ENCODE data around the gene VEGFB. TPM values are rescaled to one million over a fixed set of nuclear protein-coding genes. Genes with fewer than 3 reads are reported as not detected.
A peak's percentile ranks its signal among the peaks of the same experiment; 100 is the strongest.

The VEGFB gene
- polyA plus RNA-seq, 3 donors from 2014 or later, result 6.7 to 10.3 (median 9.4) TPM

GRCh38 chr11:64256300-64256699, 21.9 kb downstream of the VEGFB start:
- no peak for DNase-seq
- H3K36me3 Mint-ChIP-seq, result peaks cover 0 to 5% (median 4%) of the 10 kb centered on the region in 3 donors
- no peak overlapping the region for H3K4me3 Mint-ChIP-seq
- H3K4me1 Mint-ChIP-seq, result peaks cover 8 to 16% of the 10 kb centered on the region in 2 donors
- peaks cover 2 to 11% (median 6%) of the 10 kb centered on the region in 3 donors for H3K27me3 Mint-ChIP-seq (ENCODE audit: low read depth in 3 of 3)
- H3K27ac Mint-ChIP-seq, result no peak overlapping the region
- no peaks in the 10 kb centered on the region for H3K9me3 Mint-ChIP-seq

- peaks cover 0 to 5% (median 4%) of the 10 kb centered on the region in 3 donors for H3K27me3 Mint-ChIP-seq (ENCODE audit: low read depth in 3 of 3)
- no peak overlapping the region for H3K27ac Mint-ChIP-seq
- H3K9me3 Mint-ChIP-seq, result no peaks in the 10 kb centered on the region
- DNase-seq, result no peak
- peaks cover 0 to 9% (median 4%) of the 10 kb centered on the region in 3 donors for H3K36me3 Mint-ChIP-seq
- no peak overlapping the region for H3K4me3 Mint-ChIP-seq
- peaks cover 0 to 8% of the 10 kb centered on the region in 2 donors for H3K4me1 Mint-ChIP-seq
These were observed 24.0 kb downstream of the VEGFB start for GRCh38 chr11:64258356-64258755.

- Mint-ChIP-seq H3K9me3 (no peaks in the 10 kb centered on the region), H3K27ac (no peak overlapping the region), H3K36me3 (peaks cover 0 to 9% (median 4%) of the 10 kb centered on the region in 3 donors), H3K4me3 (no peak overlapping the region), H3K27me3 (ENCODE audit: low read depth in 3 of 3) (peaks cover 0 to 5% (median 4%) of the 10 kb centered on the region in 3 donors), H3K4me1 (peaks cover 0 to 4% of the 10 kb centered on the region in 2 donors)
- no peak for DNase-seq
These were observed 24.7 kb downstream of the VEGFB start for GRCh38 chr11:64258946-64259532.

GRCh38 chr11:64259533-64260067, 25.2 kb downstream of the VEGFB start:
- Mint-ChIP-seq H3K4me3 (no peak overlapping the region), H3K27ac (no peak overlapping the region), H3K9me3 (no peaks in the 10 kb centered on the region), H3K27me3 (ENCODE audit: low read depth in 3 of 3) (peaks cover 0 to 5% (median 4%) of the 10 kb centered on the region in 3 donors), H3K4me1 (peaks cover 0 to 4% of the 10 kb centered on the region in 2 donors), H3K36me3 (peaks cover 0 to 9% (median 4%) of the 10 kb centered on the region in 3 donors)
- DNase-seq, result no peak

- H3K4me3 Mint-ChIP-seq, result no peak overlapping the region
These were observed 25.8 kb downstream of the VEGFB start for GRCh38 chr11:64260147-64260708.

GRCh38 chr11:64261556-64262080, 27.2 kb downstream of the VEGFB start:
- DNase-seq, result no peak
- peaks cover 0 to 5% (median 5%) of the 10 kb centered on the region in 3 donors for H3K27me3 Mint-ChIP-seq (ENCODE audit: low read depth in 3 of 3)
- peaks cover 0 to 9% (median 4%) of the 10 kb centered on the region in 3 donors for H3K36me3 Mint-ChIP-seq
- H3K27ac Mint-ChIP-seq, result no peak overlapping the region
- no peak overlapping the region for H3K4me3 Mint-ChIP-seq
- no peaks in the 10 kb centered on the region for H3K9me3 Mint-ChIP-seq
- H3K4me1 Mint-ChIP-seq, result peaks cover 0 to 4% of the 10 kb centered on the region in 2 donors

More at GRCh38 chr11:64260147-64260708, 25.8 kb downstream of the VEGFB start:
- no peak for DNase-seq
- Mint-ChIP-seq H3K27me3 (ENCODE audit: low read depth in 3 of 3) (peaks cover 0 to 5% (median 4%) of the 10 kb centered on the region in 3 donors), H3K4me1 (peaks cover 0 to 4% of the 10 kb centered on the region in 2 donors), H3K27ac (peak overlapping the region in 2 of 6 donors; percentile 24 to 29), H3K9me3 (no peaks in the 10 kb centered on the region), H3K36me3 (peaks cover 0 to 9% (median 4%) of the 10 kb centered on the region in 3 donors)

GRCh38 chr11:64262271-64263002, 28.1 kb downstream of the VEGFB start:
- Mint-ChIP-seq H3K27me3 (ENCODE audit: low read depth in 3 of 3) (peaks cover 0 to 5% (median 5%) of the 10 kb centered on the region in 3 donors), H3K4me3 (no peak overlapping the region), H3K36me3 (peaks cover 0 to 9% (median 4%) of the 10 kb centered on the region in 3 donors), H3K9me3 (no peaks in the 10 kb centered on the region), H3K27ac (peak overlapping the region in 1 of 6 donors; percentile 55), H3K4me1 (peaks cover under 1 to 4% of the 10 kb centered on the region in 2 donors)
- no peak for DNase-seq

- Mint-ChIP-seq H3K27ac (no peak overlapping the region), H3K9me3 (no peaks in the 10 kb centered on the region), H3K27me3 (ENCODE audit: low read depth in 3 of 3) (peaks cover 0 to 7% (median 5%) of the 10 kb centered on the region in 3 donors), H3K4me3 (no peak overlapping the region), H3K36me3 (peaks cover 0 to 9% (median 4%) of the 10 kb centered on the region in 3 donors), H3K4me1 (peaks cover 9 to 12% of the 10 kb centered on the region in 2 donors)
- no peak for DNase-seq
These were observed 28.9 kb downstream of the VEGFB start for GRCh38 chr11:64263021-64263946.

GRCh38 chr11:64263947-64264317, 29.5 kb downstream of the VEGFB start:
- DNase-seq, result no peak
- Mint-ChIP-seq H3K27me3 (ENCODE audit: low read depth in 3 of 3) (peaks cover 0 to 10% (median 5%) of the 10 kb centered on the region in 3 donors), H3K4me1 (peaks cover 16 to 18% of the 10 kb centered on the region in 2 donors), H3K9me3 (no peaks in the 10 kb centered on the region), H3K4me3 (no peak overlapping the region), H3K36me3 (peaks cover 0 to 9% (median 4%) of the 10 kb centered on the region in 3 donors), H3K27ac (no peak overlapping the region)

GRCh38 chr11:64264371-64264852, 30.0 kb downstream of the VEGFB start:
- Mint-ChIP-seq H3K27ac (peak overlapping the region in 1 of 6 donors; percentile 7), H3K4me3 (no peak overlapping the region), H3K4me1 (peaks cover 19% of the 10 kb centered on the region in 2 donors)

GRCh38 chr11:64265176-64266160, 31.1 kb downstream of the VEGFB start:
- no peaks in the 10 kb centered on the region for H3K9me3 Mint-ChIP-seq
- H3K27ac Mint-ChIP-seq, result no peak overlapping the region
- H3K36me3 Mint-ChIP-seq, result peaks cover 0 to 3% (median 0%) of the 10 kb centered on the region in 3 donors
- no peak overlapping the region for H3K4me3 Mint-ChIP-seq
- H3K4me1 Mint-ChIP-seq, result peaks cover 23 to 25% of the 10 kb centered on the region in 2 donors
- DNase-seq, result no peak
- H3K27me3 Mint-ChIP-seq (ENCODE audit: low read depth in 3 of 3), result peaks cover 10 to 19% (median 10%) of the 10 kb centered on the region in 3 donors

More at GRCh38 chr11:64264371-64264852, 30.0 kb downstream of the VEGFB start:
- Mint-ChIP-seq H3K9me3 (no peaks in the 10 kb centered on the region), H3K36me3 (peaks cover 0 to 7% (median 3%) of the 10 kb centered on the region in 3 donors), H3K27me3 (ENCODE audit: low read depth in 3 of 3) (peaks cover 0 to 10% (median 2%) of the 10 kb centered on the region in 3 donors)
- no peak for DNase-seq
